Measurements from ENCODE around the gene ADCY6.
"Not testable (repeated sequence)": the region's sequence is repeated elsewhere in the genome, so short reads cannot be mapped to it uniquely, and the experiment has no call there.

- TF ChIP-seq SNAI2 (CRISPR knock-in tag; IDR thresholded peaks at IDR 0.05); ARNTL (CRISPR knock-in tag; IDR thresholded peaks at IDR 0.05; ENCODE audit: borderline replicate concordance, low read depth); CSRNP3 (CRISPR knock-in tag; IDR thresholded peaks at IDR 0.05); CREB5 (CRISPR knock-in tag; IDR thresholded peaks at IDR 0.05; ENCODE audit: low read depth); ZFP30 (CRISPR knock-in tag; IDR thresholded peaks at IDR 0.05); PATZ1 (CRISPR knock-in tag; IDR thresholded peaks at IDR 0.05; ENCODE audit: borderline replicate concordance): not testable (repeated sequence)
Measured at GRCh38 chr12:48719002-48719401, 69.9 kb downstream of the ADCY6 start.

All from SK-N-SH treated with all-trans-retinoic acid at 6 μM for 48 hours (cell line).